GM19239 (cell line): Measurements from ENCODE around the gene IFIH1.

Experiments
- DNase-seq: peaks from one replicate; pipeline ENCODE4 v3.0.0; 2011; ENCODE audit warnings: low spot score; ENCODE audit not compliant: insufficient read length
- FAIRE-seq: peaks from 2 replicates; lab custom pipeline; 2011; peaks lifted over from hg19 to GRCh38; lab: Jason Lieb, UNC

Gene IFIH1

DNA sequence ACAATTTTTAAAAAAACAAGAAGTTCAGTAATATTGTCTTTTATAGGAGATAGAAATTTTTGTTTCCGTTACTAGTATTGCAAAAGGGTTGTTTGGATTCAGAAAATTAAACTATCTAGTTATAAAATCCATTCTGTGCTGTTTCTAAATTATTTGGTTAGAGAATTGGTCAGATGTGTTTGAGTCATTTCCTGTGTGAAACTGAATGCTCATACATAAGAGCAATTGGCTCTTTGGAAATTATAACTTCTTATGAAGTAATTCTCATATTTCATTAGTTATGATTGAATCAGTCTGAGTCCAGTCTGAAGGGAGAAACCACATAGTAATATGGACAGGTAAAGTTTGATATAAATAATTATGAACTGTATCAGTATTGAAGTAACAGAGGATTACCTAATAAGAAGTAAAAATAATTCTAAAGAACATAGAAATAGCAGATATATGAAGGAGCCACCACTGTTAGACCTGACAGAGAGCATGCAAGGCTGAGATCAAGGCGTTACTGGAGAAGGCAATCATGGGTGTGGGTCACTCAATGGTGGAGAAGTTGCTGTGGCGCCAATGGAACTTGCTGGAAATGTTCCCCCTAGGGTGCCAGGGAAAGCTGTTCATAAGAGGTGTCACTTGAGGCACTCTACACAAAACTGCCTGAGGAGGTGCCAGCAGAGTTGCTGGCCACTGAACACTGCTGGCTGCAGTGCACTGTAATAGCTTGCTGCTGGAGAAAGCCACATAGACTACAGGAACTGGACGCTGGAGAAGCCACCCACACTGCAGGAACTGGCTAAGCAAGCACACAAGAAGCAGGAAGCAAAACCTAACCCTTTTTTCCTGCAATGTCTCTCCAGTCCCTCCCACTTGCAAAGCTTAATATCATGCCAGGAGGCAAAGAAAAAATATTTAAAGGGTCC is 57.2 kb downstream of the IFIH1 start:
- FAIRE-seq, result peak; percentile 75

DNA sequence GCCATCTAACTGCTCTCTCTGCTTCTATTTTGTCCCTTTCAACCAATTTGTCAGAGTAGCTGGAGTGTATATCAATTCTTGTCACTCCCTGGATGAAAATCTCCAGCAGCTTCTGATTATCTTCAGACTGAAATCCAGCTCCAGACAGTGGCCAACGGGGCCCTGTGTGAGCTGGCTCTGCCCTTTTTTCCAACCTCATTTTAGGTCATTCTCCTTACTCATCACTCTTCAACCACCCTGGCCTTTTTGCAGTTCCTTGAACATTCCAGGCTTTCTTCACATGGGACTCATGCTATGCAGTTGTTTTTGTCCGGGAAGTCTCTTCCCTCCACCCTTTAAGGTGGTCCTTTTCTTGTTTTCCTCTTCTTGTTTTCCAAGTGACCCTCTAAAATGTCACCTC is 59.8 kb downstream of the IFIH1 start:
- DNase-seq (no peak), FAIRE-seq (no peak)

More for the DNA sequence above, 57.2 kb downstream of the IFIH1 start:
- DNase-seq, result no peak

DNA sequence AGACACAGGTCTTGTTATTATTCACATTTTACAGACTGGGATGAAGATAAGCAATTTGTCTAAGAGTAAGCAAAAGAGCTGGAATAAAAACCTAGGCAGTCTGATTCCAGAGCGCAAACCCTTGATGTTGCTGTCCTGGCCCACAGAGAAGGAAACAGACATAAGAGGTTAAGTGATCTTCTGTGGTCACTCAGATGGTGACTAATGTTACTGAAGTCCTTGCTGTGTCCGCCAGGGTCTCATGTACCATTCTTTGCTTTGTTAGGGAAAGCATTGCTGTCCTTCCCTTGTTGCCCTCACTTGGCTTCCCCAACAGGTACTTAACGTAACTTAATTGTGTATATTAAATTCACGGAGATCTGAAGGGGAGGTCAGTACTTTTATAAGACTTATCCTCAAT is 60.3 kb downstream of the IFIH1 start:
- FAIRE-seq (no peak), DNase-seq (no peak)

DNA sequence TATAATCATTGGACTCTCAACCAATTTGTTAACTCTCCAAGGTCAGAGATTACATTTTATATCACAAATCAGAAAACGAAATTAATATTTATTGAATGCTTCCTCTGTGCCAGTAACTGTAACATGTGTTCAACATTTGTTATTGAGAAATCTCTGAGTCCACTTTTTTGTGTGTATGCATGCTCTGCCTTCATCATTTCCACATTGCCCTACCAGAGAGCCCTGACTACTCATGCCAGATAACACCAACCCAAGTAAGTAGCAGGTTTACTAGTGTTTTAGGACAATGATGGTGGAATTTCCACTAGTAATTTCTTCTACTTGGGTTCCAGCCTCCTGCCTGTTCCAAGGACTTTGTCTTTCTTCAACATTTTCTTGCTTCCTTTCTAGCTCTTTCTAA is 61.1 kb downstream of the IFIH1 start:
- FAIRE-seq (no peak), DNase-seq (no peak)

DNA sequence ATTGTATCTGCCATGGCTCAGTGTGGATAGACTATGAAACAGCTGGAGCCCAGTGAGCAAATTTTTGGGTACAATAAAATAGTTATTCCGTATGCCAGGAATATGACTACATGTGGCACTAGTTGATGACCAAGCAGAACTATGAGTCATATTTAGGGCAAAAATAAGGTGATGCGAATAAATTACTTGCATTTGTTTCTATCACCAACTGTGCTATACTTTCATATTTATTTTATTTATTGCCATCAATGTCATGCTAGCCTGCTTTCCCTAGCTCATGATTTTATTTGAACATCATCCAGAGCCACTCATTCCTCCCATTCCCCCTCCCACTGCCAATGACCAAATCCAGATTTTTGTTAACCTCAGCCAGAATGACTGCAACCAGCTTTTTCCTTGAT is 61.9 kb downstream of the IFIH1 start:
- DNase-seq (no peak), FAIRE-seq (no peak)

DNA sequence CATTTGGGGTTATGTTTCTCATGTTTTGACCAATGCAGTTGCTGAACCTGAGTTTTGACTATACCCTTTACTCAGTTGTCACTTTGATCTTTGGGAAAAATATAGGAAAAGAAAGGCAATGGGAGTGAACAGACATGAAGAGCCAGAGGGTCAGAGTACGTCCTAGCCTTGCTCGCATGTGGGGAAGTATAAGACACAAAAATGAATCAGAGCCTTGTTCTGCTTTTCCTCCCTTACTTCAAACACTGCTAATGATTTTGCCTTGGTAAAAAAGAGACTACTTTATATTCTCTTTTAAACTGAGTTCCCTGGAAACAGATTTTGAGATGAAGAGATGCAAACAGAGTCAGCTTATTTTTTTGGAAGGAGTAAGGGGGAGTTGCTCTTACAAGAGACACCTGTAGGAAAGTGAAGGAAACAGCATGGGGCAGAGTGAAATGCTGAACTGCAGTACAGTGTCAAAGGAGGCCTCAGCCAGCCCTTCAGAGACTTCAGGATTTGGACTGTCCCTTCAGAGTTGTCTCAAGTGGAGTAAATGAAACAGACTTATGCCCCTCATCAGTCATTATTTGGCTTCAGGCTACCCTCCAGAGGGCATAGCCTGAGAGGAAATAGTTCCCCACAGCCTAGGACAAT is 64.1 kb downstream of the IFIH1 start:
- DNase-seq, result no peak
- FAIRE-seq, result no peak

DNA sequence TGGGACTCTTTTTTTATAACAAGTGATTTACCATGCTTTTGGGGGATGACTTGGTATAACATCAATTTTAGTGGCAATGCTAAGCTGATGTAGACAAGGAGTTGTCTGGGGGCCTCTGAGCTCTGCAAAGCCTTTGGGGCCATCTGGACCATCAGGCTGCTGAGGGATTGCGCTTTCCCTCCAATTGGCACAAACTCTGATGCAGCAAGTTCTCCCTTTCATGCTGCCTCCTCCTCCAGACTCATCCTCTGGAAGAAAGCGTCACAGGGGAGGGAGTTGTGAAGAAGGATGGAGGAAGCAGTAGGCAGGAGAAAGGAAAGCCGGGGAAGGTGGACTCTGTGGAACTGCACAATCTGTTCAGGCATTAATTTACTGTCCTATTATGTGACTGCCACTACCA is 65.0 kb downstream of the IFIH1 start:
- FAIRE-seq (no peak), DNase-seq (no peak)

DNA sequence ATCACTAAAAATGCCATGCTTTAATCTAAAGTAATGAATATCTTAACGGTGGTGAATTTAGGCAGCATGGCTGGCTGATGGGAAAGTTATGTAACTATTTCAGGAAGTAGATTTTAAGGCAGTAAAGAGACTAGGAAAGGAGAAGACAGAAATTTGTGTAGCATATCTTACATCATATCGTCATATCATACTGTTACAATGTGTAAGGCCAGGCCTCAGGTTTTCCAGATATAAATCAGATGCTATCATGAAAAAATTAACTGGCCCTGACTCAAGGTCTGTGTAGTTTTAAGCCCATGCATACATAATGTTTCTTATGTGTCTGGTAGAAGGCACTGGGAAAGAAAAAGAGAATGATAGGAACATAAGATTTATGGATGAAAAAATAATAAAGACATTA is 66.3 kb downstream of the IFIH1 start:
- FAIRE-seq, result no peak
- DNase-seq, result no peak

DNA sequence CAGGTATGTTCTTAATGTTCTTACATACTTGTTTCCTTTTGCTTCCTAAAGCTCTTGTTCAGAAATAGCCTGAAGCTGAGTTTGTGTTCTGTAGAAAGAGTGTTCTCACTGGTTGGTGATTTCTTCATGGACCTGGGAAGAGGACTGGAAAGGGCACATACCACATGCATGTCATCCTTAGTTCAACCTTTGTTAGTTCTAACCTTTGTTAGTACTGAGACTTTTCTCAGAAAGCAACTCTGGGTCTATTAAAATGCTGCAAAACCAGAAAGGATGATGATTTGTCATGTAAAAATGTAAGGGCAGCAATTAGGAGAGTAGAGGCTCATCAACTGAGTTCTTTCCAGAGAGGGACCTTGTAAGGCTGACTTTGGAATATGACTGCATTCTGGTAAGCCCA is 72.7 kb downstream of the IFIH1 start:
- DNase-seq (no peak), FAIRE-seq (no peak)

DNA sequence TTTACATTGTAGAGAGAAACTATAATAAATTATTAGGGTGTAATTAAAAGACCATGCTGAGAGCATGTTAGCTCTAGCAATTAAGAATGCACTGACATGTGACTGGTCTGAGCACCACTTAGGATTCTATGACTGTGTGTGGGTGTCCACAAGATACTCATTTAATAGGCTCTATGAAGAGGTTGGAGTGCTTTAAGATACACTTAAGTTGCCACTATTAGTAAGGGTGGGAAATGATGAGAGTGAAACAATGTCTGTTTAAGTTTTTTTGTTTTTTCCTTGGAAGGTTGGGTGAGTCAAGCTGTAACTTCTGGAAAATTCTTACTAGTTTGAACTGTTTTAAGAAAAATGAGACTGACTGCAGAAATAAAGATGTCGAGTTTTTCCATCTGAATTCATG is 73.4 kb downstream of the IFIH1 start:
- FAIRE-seq (no peak), DNase-seq (no peak)

DNA sequence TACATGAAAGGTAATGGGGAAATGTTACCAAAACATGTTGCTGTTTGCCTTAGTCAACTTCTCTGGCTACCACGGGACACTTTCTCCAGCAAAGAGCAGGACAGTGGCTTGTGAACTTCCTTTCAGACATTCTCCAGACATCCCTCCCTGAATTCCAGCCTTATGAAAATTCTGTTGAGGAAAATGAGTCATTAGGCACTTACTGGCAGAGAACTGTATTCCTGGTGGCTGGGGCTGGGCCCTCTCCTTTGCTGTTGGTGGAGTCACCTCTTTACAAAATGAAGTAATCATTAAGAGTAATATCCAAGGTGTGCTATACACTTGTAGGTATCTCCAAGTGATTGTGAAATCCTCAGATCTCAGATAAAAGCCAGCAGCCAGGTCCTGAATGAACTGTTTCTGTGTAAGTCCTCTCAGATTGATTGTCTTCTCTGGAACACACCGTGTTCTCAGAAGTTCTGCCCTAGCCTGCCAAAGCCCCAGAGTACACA is 73.9 kb downstream of the IFIH1 start:
- DNase-seq (no peak), FAIRE-seq (no peak)

DNA sequence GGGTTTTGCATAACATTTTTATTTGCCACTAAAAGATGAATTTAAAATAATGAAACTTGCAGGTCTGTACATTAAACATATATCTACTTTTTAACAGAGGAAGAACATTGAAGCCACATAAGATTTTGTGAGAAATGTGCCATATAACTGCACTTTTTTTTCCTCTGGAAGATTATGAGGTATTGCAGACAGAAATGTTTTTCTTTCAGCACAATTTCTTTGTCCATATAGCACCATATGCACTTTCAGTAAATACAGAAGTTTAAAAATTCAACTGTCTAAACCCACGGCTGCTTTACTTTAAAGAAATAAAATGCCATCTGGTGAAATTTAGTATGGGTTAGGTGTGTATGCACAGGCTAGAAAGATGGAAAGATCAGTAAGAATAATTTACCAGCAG is 74.8 kb downstream of the IFIH1 start:
- DNase-seq, result no peak

DNA sequence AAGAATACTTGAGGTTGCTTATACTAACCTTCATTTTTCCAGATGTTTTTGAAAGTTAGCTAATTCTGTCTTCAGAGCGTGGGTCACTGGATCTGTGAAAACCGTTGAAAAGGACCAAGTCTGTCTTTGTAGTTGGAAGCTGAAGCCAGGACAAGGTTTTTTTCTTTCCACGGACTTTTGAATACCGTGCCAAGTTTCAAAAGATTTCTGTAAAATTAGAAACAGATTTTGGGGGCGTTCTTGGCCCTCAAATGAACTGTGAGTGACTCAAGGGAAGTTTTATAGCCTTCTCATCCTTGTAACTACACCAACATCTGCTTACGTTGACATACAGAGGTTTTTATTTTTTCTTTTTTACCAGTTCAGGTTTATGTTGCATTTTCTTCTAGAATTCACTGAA is 75.2 kb downstream of the IFIH1 start, which contains the start of gene FAP:
Gene FAP (minus strand): TSS at position 152 of the 400 bp plus-strand sequence. CDS start 118 bp downstream, at position 34.
- FAIRE-seq (no peak), DNase-seq (no peak)

More for the DNA sequence above, 74.8 kb downstream of the IFIH1 start:
- FAIRE-seq, result no peak

DNA sequence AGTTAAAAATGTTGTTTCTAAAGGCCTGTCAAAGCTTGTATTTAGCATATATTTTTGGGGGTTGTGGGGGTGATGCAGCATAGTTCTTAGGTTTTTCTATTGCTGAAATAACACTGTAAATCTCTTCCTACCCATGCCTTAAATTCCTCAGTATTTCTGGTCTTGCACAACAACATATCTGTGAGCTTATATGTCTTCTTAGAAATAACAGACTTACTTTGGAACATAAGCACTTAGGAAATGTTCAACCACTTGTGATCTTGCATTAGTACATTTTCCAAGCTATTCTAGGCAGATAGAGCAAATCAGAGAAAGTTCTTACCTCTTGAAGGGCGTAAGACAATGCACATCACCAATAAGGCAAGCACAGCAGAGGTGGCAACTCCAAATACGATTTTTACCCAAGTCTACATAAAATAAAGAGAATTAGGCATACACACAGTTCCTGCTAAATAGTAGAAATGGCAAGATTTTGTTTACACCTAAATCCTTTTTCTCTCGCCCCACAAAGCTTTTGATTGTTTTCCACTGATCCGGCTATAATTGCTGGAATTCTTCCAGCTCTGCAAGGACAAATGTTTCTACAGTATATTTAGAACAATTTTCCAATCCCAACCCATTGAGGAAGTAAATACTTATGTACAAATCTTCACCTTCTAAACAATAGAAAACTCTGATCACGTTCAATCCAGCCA is 75.8 kb downstream of the IFIH1 start:
- DNase-seq, result no peak

DNA sequence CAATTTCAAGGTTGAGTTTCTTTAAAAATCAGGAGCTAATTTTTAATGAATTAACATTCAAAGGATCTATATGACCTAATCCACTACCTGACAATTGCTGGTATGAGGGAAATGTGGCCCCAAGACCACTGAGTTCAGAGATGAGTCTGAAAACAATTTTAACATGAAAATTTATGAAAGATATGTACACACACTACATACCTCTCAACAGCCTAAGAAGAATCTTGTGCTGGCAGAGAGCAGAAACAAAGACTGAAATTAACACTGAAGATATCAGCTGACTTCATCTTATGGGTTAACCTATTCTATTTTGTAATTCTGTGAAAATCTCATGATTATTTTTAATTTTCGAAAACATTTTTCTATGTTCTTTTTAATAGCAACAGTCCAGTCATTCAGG is 76.9 kb downstream of the IFIH1 start:
- DNase-seq, result no peak

More for the DNA sequence above, 75.8 kb downstream of the IFIH1 start:
- FAIRE-seq, result no peak

DNA sequence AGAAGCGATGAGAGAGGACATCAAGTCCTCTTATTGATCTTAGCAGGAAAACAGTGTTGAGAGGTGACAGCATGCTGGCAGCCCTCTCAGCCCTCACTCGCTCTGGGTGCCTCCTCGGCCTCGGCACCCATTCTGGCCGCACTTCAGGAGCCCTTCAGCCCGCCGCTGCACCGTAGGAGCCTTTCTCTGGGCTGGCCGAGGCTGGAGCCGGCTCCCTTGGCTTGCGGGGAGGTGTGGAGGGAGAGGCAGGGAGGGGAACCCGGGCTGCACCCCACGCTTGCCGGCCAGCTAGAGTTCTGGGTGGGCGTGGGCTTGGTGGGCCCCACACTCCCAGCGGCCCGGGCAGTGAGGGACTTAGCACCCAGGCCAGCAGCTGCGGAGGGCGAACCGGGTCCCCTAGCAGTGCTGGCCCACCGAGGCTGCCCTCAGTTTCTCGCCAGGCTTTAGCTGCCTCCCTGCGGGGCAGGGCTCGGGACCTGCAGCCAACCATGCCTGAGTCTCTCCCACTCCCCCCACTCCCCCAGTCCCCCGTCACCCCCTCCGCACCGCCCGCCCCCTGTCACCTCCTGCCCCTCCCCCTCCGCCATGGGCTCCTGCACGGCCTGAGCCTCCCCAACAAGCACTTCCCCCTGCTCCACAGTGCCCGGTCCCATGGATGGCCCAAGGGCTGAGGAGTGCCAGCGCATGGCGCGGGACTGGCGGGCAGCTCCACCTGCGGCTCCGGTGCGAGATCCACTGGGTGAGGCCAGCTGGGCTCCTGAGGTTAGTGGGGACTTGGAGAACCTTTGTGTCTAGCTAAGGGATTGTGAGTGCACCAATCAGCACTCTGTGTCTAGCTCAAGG is 83.6 kb downstream of the IFIH1 start:
- FAIRE-seq (no peak), DNase-seq (no peak)

More for the DNA sequence above, 76.9 kb downstream of the IFIH1 start:
- FAIRE-seq, result no peak

DNA sequence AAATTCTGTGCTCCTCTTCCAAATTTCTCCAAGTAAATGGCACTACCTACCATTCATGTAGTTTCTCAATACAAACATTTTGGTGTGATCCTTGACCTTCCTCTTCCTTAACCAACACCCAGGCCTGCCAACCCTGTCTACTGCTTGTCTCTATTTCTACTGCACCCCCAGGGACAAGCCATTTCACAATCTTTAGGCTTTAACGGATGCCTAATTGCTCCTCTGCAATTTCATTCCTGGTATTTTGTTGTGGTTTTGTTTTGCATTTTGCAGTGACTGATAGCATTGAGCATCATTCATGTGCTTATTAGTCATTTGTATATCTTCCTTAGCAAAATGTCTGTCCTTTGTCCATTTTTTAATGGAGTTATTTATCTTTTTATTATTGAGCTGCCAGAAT is 85.3 kb downstream of the IFIH1 start:
- FAIRE-seq (no peak), DNase-seq (no peak)

DNA sequence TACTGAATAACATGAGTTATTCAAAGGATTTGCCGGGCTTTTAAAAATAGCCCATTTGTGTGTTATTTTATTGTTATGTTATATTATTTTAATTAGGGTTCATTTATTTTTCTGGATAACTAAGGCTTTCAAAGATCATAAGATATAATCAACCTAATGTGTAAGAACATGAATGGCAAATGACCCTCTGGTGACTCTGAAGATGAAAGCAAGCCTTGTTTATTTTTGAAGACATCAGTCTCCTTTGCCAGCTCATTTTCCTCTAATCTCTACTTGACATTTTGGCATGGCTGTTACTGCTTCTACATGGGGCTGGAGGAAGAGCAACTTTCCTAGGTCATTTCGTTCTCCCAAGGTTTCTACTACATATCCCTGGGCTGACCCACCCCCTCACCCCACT is 85.8 kb downstream of the IFIH1 start:
- FAIRE-seq (no peak), DNase-seq (no peak)

DNA sequence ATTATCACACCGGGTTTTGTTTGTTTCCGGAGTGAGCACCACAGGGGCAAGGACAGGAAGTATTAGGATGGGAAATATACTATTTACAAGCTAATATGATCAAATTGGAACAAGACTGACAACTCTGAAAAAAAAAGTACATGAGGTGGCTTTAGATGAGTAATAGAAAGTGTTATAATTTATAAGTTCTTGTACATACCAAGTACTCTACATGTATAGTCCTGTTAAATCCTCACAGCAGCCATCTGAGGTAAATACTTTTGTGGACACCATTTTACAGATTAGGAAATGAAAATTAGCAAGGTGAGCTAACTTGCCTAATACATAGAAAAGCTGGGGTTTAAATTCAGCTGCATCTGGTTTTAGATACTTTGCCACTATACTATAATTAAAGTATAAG is 86.5 kb downstream of the IFIH1 start:
- DNase-seq, result no peak
- FAIRE-seq, result no peak

DNA sequence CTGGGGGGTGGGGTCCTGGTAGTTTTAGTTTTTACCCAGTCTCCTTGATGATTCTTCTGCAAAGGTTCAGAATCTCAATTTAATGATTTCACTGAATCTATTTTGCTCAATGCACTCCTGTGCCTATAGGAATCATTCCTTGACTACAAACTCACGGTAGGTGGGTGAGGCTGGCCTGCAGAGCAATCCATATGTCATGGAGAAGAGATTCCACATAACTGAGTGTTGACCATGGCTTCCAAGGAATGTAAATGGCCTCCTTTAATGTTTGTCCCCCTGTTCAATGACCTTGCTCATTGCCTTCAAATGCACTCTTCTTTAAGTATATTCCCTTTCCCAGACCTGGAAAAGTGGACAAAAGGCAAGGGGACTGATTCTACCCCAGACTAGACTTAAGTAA is 87.7 kb downstream of the IFIH1 start:
- no peak for FAIRE-seq
- no peak for DNase-seq
